ENCODE data around the gene FETUB. TPM values are rescaled to one million over a fixed set of nuclear protein-coding genes. Genes with fewer than 3 reads are reported as not detected.
"Not testable (repeated sequence)": the region's sequence is repeated elsewhere in the genome, so short reads cannot be mapped to it uniquely, and the experiment has no call there.

The FETUB gene
- total and polyA plus RNA-seq, 9 donors, result 0.04 to 0.55 (median 0.12) TPM; not detected in 4

DNA sequence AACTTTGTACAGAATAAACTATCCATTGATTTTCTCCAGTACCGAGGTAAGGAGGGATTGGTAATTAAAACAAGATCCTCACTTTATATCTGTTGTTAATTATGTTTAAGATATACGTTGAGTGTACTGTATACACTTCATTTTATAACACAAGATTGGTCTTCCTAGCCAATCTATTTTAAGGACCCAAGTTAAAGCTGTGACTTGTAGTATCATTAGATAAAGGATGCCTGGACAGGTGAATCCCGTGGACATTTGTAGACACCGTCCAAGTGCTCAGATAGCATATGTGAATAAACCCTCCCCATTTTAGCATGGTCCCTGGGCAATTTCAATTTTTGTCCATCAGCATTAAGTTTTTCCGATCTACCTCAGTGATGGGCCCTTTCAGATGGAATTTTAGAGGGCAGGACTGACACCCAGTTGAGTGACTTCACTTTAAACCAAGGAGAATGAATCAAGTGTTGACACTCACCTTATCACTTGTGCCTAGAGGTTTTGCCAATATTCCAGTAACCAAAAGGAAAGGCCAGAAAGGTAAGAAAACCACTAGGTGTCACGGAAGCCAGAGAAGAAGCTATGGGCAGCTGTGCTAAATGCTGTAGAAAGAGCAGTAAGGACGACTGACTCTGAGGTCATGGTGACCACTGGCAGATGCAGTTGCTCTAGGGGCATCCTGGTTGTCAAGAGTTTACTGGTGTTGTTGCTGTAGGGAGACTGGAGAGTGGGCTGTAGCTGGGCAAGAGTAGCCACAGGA is 18.1 kb upstream of the FETUB start:
- Histone ChIP-seq H3K9me3 (replicated peaks; ENCODE audit: control insufficient read depth, low read depth, low read length) (no peaks in the 10 kb centered on the region), H3K27ac (ENCODE audit: low read length) (no peak overlapping the region), H3K27me3 (ENCODE audit: control insufficient read depth, insufficient read depth, low read length) (peaks cover 18% of the 10 kb centered on the region), H3K4me3 (ENCODE audit: low read length) (no peak overlapping the region), H3K4me1 (ENCODE audit: control insufficient read depth, insufficient read depth, low read length) (peaks cover 4% of the 10 kb centered on the region), H3K36me3 (ENCODE audit: control insufficient read depth, insufficient read depth, low read length) (no peaks in the 10 kb centered on the region)
- no peak for DNase-seq
- 55% methylated on average over 3 of the region's 7 CpGs for WGBS (ENCODE audit: insufficient coverage)

GRCh38 chr3:186622651-186623310 is 17.4 kb upstream of the FETUB start:
- no peak for DNase-seq
- no peaks in the 10 kb centered on the region for H3K9me3 ChIP-seq (replicated peaks; ENCODE audit: control insufficient read depth, low read depth, low read length)
- 29% methylated on average over 1 of the region's 2 CpGs for WGBS (ENCODE audit: insufficient coverage)
- H3K27me3 ChIP-seq (ENCODE audit: control insufficient read depth, insufficient read depth, low read length), result peaks cover 14% of the 10 kb centered on the region
- H3K27ac ChIP-seq (ENCODE audit: low read length), result no peak overlapping the region
- no peak overlapping the region for H3K4me3 ChIP-seq (ENCODE audit: low read length)
- H3K36me3 ChIP-seq (ENCODE audit: control insufficient read depth, insufficient read depth, low read length), result no peaks in the 10 kb centered on the region
- H3K4me1 ChIP-seq (ENCODE audit: control insufficient read depth, insufficient read depth, low read length), result no peaks in the 10 kb centered on the region

GRCh38 chr3:186624598-186624997 is 15.6 kb upstream of the FETUB start:
- Histone ChIP-seq H3K36me3 (ENCODE audit: control insufficient read depth, insufficient read depth, low read length) (no peaks in the 10 kb centered on the region), H3K4me3 (ENCODE audit: low read length) (no peak overlapping the region), H3K27me3 (ENCODE audit: control insufficient read depth, insufficient read depth, low read length) (peaks cover 6% of the 10 kb centered on the region), H3K4me1 (ENCODE audit: control insufficient read depth, insufficient read depth, low read length) (no peaks in the 10 kb centered on the region), H3K27ac (ENCODE audit: low read length) (no peak overlapping the region), H3K9me3 (replicated peaks; ENCODE audit: control insufficient read depth, low read depth, low read length) (no peaks in the 10 kb centered on the region)
- DNase-seq, result no peak
- WGBS (ENCODE audit: insufficient coverage), result 69% methylated on average over 3 of the region's 4 CpGs

DNA sequence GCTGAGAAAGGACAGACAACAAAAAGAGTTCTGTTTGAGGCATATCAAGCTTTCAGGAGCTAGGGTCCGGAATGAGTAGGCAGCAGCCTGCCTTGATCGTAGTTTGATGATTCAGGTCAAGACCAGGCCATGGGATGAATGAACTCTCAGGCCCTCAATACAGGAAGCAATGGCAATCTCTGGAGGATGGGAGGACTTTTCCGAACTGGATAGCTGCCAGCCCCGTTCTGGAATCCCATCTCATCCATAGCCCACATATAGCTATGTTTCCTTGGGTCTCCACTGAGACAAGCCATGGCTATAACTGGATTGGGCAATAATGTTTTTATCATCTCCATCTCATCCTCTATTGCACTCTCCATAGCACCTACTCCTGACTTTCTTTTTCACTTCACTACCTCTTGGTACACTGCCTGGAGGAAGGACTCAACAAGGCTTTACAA is 14.6 kb upstream of the FETUB start:
- Histone ChIP-seq H3K4me1 (ENCODE audit: control insufficient read depth, insufficient read depth, low read length) (no peaks in the 10 kb centered on the region), H3K27ac (ENCODE audit: low read length) (no peak overlapping the region), H3K4me3 (ENCODE audit: low read length) (no peak overlapping the region), H3K27me3 (ENCODE audit: control insufficient read depth, insufficient read depth, low read length) (peaks cover 2% of the 10 kb centered on the region), H3K36me3 (ENCODE audit: control insufficient read depth, insufficient read depth, low read length) (no peaks in the 10 kb centered on the region), H3K9me3 (replicated peaks; ENCODE audit: control insufficient read depth, low read depth, low read length) (no peaks in the 10 kb centered on the region)
- no peak for DNase-seq
- no CpG with 5 or more reads among the region's 4 CpGs for WGBS (ENCODE audit: insufficient coverage)

GRCh38 chr3:186626254-186626847 is 13.8 kb upstream of the FETUB start:
- Histone ChIP-seq H3K27me3 (ENCODE audit: control insufficient read depth, insufficient read depth, low read length) (peaks cover 2% of the 10 kb centered on the region), H3K27ac (ENCODE audit: low read length) (no peak overlapping the region), H3K36me3 (ENCODE audit: control insufficient read depth, insufficient read depth, low read length) (no peaks in the 10 kb centered on the region), H3K9me3 (replicated peaks; ENCODE audit: control insufficient read depth, low read depth, low read length) (no peaks in the 10 kb centered on the region), H3K4me3 (ENCODE audit: low read length) (no peak overlapping the region), H3K4me1 (ENCODE audit: control insufficient read depth, insufficient read depth, low read length) (no peaks in the 10 kb centered on the region)
- no peak for DNase-seq
- 65% methylated on average over 5 of the region's 7 CpGs for WGBS (ENCODE audit: insufficient coverage)

- peaks cover 2% of the 10 kb centered on the region for H3K27me3 ChIP-seq (ENCODE audit: control insufficient read depth, insufficient read depth, low read length)
- H3K36me3 ChIP-seq (ENCODE audit: control insufficient read depth, insufficient read depth, low read length), result no peaks in the 10 kb centered on the region
- 98% methylated on average over 4 of the region's 7 CpGs for WGBS (ENCODE audit: insufficient coverage)
- no peaks in the 10 kb centered on the region for H3K9me3 ChIP-seq (replicated peaks; ENCODE audit: control insufficient read depth, low read depth, low read length)
- no peak overlapping the region for H3K4me3 ChIP-seq (ENCODE audit: low read length)
- DNase-seq, result no peak
- no peak overlapping the region for H3K27ac ChIP-seq (ENCODE audit: low read length)
- H3K4me1 ChIP-seq (ENCODE audit: control insufficient read depth, insufficient read depth, low read length), result no peaks in the 10 kb centered on the region
Measured at GRCh38 chr3:186627852-186628414, 12.3 kb upstream of the FETUB start.

- H3K9me3 ChIP-seq (replicated peaks; ENCODE audit: control insufficient read depth, low read depth, low read length), result no peaks in the 10 kb centered on the region
- WGBS (ENCODE audit: insufficient coverage), result 100% methylated on average over 1 of the region's 7 CpGs
- no peaks in the 10 kb centered on the region for H3K4me1 ChIP-seq (ENCODE audit: control insufficient read depth, insufficient read depth, low read length)
- H3K27ac ChIP-seq (ENCODE audit: low read length), result no peak overlapping the region
- no peaks in the 10 kb centered on the region for H3K36me3 ChIP-seq (ENCODE audit: control insufficient read depth, insufficient read depth, low read length)
- DNase-seq, result no peak
- no peak overlapping the region for H3K4me3 ChIP-seq (ENCODE audit: low read length)
- peaks cover 2% of the 10 kb centered on the region for H3K27me3 ChIP-seq (ENCODE audit: control insufficient read depth, insufficient read depth, low read length)
Measured at GRCh38 chr3:186628756-186629155, 11.4 kb upstream of the FETUB start.

- H3K4me1 ChIP-seq (ENCODE audit: control insufficient read depth, insufficient read depth, low read length), result no peaks in the 10 kb centered on the region
- H3K9me3 ChIP-seq (replicated peaks; ENCODE audit: control insufficient read depth, low read depth, low read length), result no peaks in the 10 kb centered on the region
- whole genome bisulfite sequencing (ENCODE audit: insufficient coverage), result 43% methylated on average over 4 of the region's 6 CpGs
- peaks cover 5% of the 10 kb centered on the region for H3K27me3 ChIP-seq (ENCODE audit: control insufficient read depth, insufficient read depth, low read length)
- DNase-seq, result no peak
- H3K36me3 ChIP-seq (ENCODE audit: control insufficient read depth, insufficient read depth, low read length), result no peaks in the 10 kb centered on the region
- no peak overlapping the region for H3K27ac ChIP-seq (ENCODE audit: low read length)
- H3K4me3 ChIP-seq (ENCODE audit: low read length), result no peak overlapping the region
Measured at GRCh38 chr3:186630950-186631641, 9.1 kb upstream of the FETUB start.

GRCh38 chr3:186633481-186633880 is 6.7 kb upstream of the FETUB start:
- Histone ChIP-seq H3K4me1 (ENCODE audit: control insufficient read depth, insufficient read depth, low read length) (no peaks in the 10 kb centered on the region), H3K27me3 (ENCODE audit: control insufficient read depth, insufficient read depth, low read length) (peaks cover 3% of the 10 kb centered on the region), H3K9me3 (replicated peaks; ENCODE audit: control insufficient read depth, low read depth, low read length) (no peaks in the 10 kb centered on the region), H3K27ac (ENCODE audit: low read length) (no peak overlapping the region), H3K4me3 (ENCODE audit: low read length) (no peak overlapping the region), H3K36me3 (ENCODE audit: control insufficient read depth, insufficient read depth, low read length) (no peaks in the 10 kb centered on the region)
- DNase-seq, result no peak

DNA sequence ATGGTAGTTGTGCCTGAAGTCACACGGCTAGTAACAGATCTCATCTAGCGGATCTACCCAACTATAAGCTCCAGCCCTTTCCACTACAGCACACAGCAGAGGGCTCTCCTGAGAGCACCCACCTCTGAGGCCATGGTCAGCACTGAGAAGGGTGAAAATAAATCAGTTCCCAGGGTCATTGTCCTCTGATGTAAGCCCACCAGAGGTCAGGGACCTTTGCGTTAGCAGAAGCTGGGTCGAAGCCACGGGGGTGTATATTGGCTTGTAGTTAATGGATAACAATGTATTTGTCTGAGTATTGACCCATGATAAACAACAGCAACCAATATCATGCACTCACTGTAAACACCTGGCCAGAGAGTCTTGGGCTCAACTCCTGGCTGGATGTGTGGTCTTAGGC is 6.0 kb upstream of the FETUB start:
- not testable (repeated sequence) for H3K27me3 ChIP-seq (ENCODE audit: control insufficient read depth, insufficient read depth, low read length); DNase-seq; H3K4me3 ChIP-seq (ENCODE audit: low read length); H3K36me3 ChIP-seq (ENCODE audit: control insufficient read depth, insufficient read depth, low read length); H3K27ac ChIP-seq (ENCODE audit: low read length); H3K9me3 ChIP-seq (replicated peaks; ENCODE audit: control insufficient read depth, low read depth, low read length); H3K4me1 ChIP-seq (ENCODE audit: control insufficient read depth, insufficient read depth, low read length)
- WGBS (ENCODE audit: insufficient coverage), result 100% methylated on average over 1 of the region's 5 CpGs

All from muscle of leg (tissue), 11 donors.